Transverse colon (tissue), 4 donors: ENCODE data around the gene CCNJ. TPM values are rescaled to one million over a fixed set of nuclear protein-coding genes. Genes with fewer than 3 reads are reported as not detected.

Experiments
- DNase-seq: peaks from one replicate; pipeline ENCODE4 v3.0.0-alpha.2; 2019
- H3K27ac ChIP-seq, 4 donors: fragments of 200-600 bp; sonication (generic); 2 replicates each; pipeline ENCODE4 v1.5.1; 2016 to 2018; ENCODE audit warnings: inconsistent platforms in 4 of 4
- H3K27me3 ChIP-seq: fragments of 200-600 bp; sonication (generic); 2 replicates; pipeline ENCODE4 v1.5.1; 2017; ENCODE audit warnings: inconsistent platforms
- H3K36me3 ChIP-seq, 4 donors: fragments of 200-600 bp; sonication (generic); 2 replicates each; pipeline ENCODE4 v1.5.1; 2017 to 2019; ENCODE audit warnings: inconsistent platforms in 4 of 4
- H3K4me1 ChIP-seq, 4 donors: fragments of 200-600 bp; sonication (generic); 2 replicates each; pipeline ENCODE4 v1.5.1; 2017 to 2020; ENCODE audit warnings: inconsistent platforms in 4 of 4
- H3K4me3 ChIP-seq, 4 donors: fragments of 200-600 bp; sonication (generic); 1 replicate in 1 of 4; 2 replicates in 3 of 4; pipeline versions ENCODE4 v1.5.1 to v1.6.1; 2017 to 2019; ENCODE audit warnings: inconsistent platforms in 4 of 4
- H3K9me3 ChIP-seq, 2 donors: fragments of 200-600 bp; sonication (generic); 2 replicates each; pipeline ENCODE4 v1.5.1; 2017 to 2019; ENCODE audit warnings: inconsistent platforms in 2 of 2
- CTCF ChIP-seq, 5 experiments: fragments of 200-600 bp in 3 of 5; fragments of 450-650 bp in 2 of 5; sonication (generic) in 3 of 5; IDR thresholded peaks; 1 replicate in 2 of 5; 2 replicates in 3 of 5; pipeline ENCODE4 v1.5.1; 2016 to 2017; ENCODE audit warnings: antibody characterized with exemption in 5 of 5, inconsistent platforms in 3 of 5, mild to moderate bottlenecking in 2 of 5, moderate library complexity in 1 of 5
- EP300 ChIP-seq: sonication (generic); formaldehyde crosslinking; IDR thresholded peaks from one replicate; pipeline ENCODE4 v1.6.1; 2017; ENCODE audit warnings: antibody characterized with exemption, low read depth
- POLR2A ChIP-seq: fragments of 450-650 bp; IDR thresholded peaks from one replicate; pipeline ENCODE4 v1.6.1; 2016; ENCODE audit warnings: antibody characterized with exemption, mild to moderate bottlenecking, moderate library complexity
- POLR2AphosphoS5 ChIP-seq, 3 donors: sonication (generic); formaldehyde crosslinking; IDR thresholded peaks; one replicate each; pipeline ENCODE4 v1.6.1; 2016; ENCODE audit warnings: antibody characterized with exemption in 3 of 3
- WGBS, 2 donors: methylation state at CpG; one replicate each; pipeline ENCODE4 v1.1.5; 2018; ENCODE audit warnings: low coverage in 1 of 2; 5-methylcytosine and 5-hydroxymethylcytosine counted together
- in situ Hi-C, 4 donors: fragments of 200-750 bp; cut with MboI; loops; one replicate each; pipeline versions ENCODE4 v1.15.0 to v1.15.1; 2017; ENCODE audit warnings: low sequenced_read_pairs in 3 of 4, low pct_ligation_motif_present in 1 of 4, low pct_unique_long_range_greater_than_20kb in 1 of 4
- intact Hi-C: fragments of 100-400 bp; cut with DNase I; formaldehyde crosslinking; loops from one replicate; pipeline ENCODE4 v1.15.1; 2023; ENCODE audit warnings: low total_unique reads
- total RNA-seq, 4 donors: library from RNA; depleted of rRNA; stranded (reverse); fragments of >200 nt; gene quantifications; one replicate each; pipeline ENCODE4 v1.1.0, GENCODE V29; 2016

Gene CCNJ
- total RNA-seq, 4 donors from 2014 or later = 1.00 to 7.1 (median 5.6) TPM

DNA sequence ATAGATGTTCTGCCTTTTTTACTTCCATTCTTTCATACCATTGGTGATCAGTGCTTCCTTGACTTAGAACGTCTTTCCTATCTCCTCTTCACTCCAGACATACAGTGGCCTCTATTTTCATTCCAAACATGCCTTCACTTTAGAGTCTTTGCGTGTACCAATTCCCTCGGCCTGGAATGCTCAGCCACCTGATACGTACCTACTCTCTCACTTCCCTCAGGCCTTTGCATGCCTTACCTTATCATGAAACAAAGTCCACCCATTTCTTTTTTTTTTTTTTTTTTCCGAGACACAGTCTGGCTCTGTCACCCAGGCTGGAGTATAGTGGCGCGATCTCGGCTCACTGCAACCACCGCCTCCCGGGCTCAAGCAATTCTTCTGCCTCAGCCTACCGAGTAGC lies 2.2 kb upstream of the CCNJ start:
- intact Hi-C loops = no loop called here
- DNase-seq = no peak
- in situ Hi-C loops = no loop called here
- no peaks in the 10 kb centered on the region for H3K9me3 ChIP-seq
- H3K27me3 ChIP-seq = no peaks in the 10 kb centered on the region
- WGBS, 2 donors = 89 to 95% methylated on average over 6 to 11 of the region's 11 CpGs
- no peak overlapping the region for H3K4me3 ChIP-seq
- H3K27ac ChIP-seq = no peak overlapping the region
- peaks cover 6 to 25% (median 15%) of the 10 kb centered on the region in 4 donors for H3K4me1 ChIP-seq
- no peaks in the 10 kb centered on the region for H3K36me3 ChIP-seq
- TF ChIP-seq EP300 = no peak
- no peak for TF ChIP-seq POLR2A
- no peak for TF ChIP-seq POLR2AphosphoS5 (IDR thresholded peaks at IDR 0.05)
- TF ChIP-seq CTCF (IDR thresholded peaks at IDR 0.05) = no peak

DNA sequence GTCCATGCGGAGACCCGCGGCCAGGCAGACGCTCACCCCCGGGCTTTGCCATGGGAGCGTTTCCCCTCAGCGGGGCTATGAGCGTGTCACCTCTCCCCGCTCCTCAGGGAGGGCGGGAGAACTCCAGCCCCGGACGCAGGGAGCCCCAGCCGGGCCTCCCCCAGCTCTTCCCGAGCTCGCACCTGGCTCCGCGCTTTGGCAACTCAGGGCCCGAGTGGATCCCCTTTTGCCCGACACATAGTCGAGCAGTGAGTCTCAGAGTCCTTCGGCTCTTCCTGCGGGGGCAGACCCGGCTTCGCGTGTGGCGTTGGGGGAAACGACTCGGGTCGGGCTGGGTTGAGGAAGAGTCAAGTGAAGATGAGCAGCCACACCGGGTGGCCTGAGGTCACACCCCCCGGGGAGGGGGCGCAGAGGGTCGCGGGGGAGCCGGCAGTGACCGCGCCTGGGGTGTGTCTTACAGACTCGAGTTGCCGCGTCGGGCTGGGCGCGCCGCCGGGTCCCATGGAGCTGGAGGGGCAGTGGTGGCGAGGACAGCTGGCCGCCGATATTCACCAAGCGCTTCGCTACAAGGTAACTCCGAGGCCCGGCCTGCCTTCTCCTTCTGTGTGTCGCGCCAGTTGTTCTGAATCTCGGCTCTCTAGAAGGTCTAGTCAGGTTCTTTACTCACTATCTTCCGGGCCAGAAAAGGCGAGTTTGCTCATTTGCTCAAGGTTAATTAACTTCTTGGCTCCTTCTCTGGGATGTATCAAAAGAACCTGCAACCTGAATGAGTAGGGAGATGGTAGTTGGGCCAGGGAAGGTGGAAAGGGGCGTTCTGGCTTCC lies 721 bp downstream of the CCNJ start:
- Histone ChIP-seq H3K27me3 (no peaks in the 10 kb centered on the region), H3K27ac (peak overlapping the region; percentile 88 to 95 (median 92)), H3K4me3 (peak overlapping the region; percentile 71 to 96 (median 84)), H3K36me3 (no peaks in the 10 kb centered on the region), H3K4me1 (peaks cover 6 to 35% (median 17%) of the 10 kb centered on the region in 4 donors), H3K9me3 (no peaks in the 10 kb centered on the region)
- peak; percentile 59 for DNase-seq
- 0 to 13% methylated on average over 1 to 56 of the region's 58 CpGs for WGBS, 2 donors
- no peak for TF ChIP-seq EP300
- no peak for TF ChIP-seq POLR2A
- TF ChIP-seq POLR2AphosphoS5 (IDR thresholded peaks at IDR 0.05) = no peak
- no peak for TF ChIP-seq CTCF (IDR thresholded peaks at IDR 0.05)
- in situ Hi-C loops = no loop called here
- intact Hi-C loops = no loop called here

DNA sequence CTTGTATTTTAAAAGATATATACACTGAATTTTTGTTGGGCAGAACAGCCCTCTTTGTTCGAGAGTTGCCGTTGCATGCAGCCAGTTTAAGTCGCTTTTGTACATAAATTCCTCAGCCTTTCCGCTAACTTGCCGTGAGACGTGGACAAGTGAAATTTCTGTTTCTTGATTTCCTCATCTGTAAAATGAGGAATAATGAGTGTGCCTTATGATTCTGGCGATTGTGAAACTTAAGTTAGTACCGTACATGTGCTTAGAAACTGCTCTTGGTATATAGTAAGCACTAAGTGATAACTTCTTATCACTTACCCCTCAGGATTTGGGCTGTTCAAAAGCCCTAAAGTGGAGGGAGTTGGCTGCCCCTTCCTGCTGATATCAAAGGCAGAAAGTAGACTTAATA lies 1.4 kb downstream of the CCNJ start:
- Histone ChIP-seq H3K4me3 (peak overlapping the region in 3 of 4 donors; percentile 71 to 86 (median 82)), H3K27me3 (no peaks in the 10 kb centered on the region), H3K4me1 (peaks cover 6 to 35% (median 17%) of the 10 kb centered on the region in 4 donors), H3K36me3 (no peaks in the 10 kb centered on the region), H3K27ac (peak overlapping the region; percentile 88 to 95 (median 92)), H3K9me3 (no peaks in the 10 kb centered on the region)
- intact Hi-C loops (no loop called here), in situ Hi-C loops (no loop called here)
- TF ChIP-seq CTCF (IDR thresholded peaks at IDR 0.05) = no peak
- TF ChIP-seq POLR2AphosphoS5 (IDR thresholded peaks at IDR 0.05) = no peak
- TF ChIP-seq POLR2A = no peak
- no peak for TF ChIP-seq EP300
- no peak for DNase-seq
- WGBS, 2 donors = 7 to 34% methylated on average over 3 to 8 of the region's 8 CpGs

DNA sequence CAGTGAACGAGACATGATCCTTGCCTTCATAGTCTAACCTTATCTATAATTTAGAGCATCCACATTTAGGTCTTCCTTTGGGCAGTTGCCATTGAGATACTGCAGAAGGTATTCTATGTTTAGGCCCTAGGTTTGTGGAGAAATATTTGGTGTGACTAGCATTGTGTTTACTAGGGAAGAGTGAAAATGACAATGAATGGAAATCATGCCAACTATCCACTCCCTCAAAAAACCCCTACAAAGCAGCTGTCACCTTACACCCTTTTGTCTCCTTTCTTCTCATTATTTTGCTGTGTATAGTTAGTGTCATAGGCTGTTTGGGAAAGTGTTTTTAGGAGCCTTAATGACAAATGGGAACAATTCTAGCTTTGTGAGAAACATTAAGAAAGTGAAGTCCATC lies 3.2 kb downstream of the CCNJ start:
- TF ChIP-seq POLR2AphosphoS5 (IDR thresholded peaks at IDR 0.05) (no peak), CTCF (IDR thresholded peaks at IDR 0.05) (no peak), EP300 (no peak), POLR2A (no peak)
- peaks cover 6 to 35% (median 17%) of the 10 kb centered on the region in 4 donors for H3K4me1 ChIP-seq
- no peaks in the 10 kb centered on the region for H3K9me3 ChIP-seq
- in situ Hi-C loops (no loop called here), intact Hi-C loops (no loop called here)
- H3K36me3 ChIP-seq = peaks cover 0 to 4% (median 0%) of the 10 kb centered on the region in 4 donors
- DNase-seq = no peak
- no peak overlapping the region for H3K4me3 ChIP-seq
- H3K27ac ChIP-seq = no peak overlapping the region
- 50% methylated on average over 1 of the region's 1 CpG for WGBS, 2 donors
- no peaks in the 10 kb centered on the region for H3K27me3 ChIP-seq
